ENCODE data around the gene CBFA2T3. TPM values are rescaled to one million over a fixed set of nuclear protein-coding genes. Genes with fewer than 3 reads are reported as not detected.

The CBFA2T3 gene
- total and polyA plus RNA-seq, 2 of the 13 experiments (the other 11 are each of a cell fraction or from before 2014, with no cell fraction given): 0.05 TPM; not detected in 1

GRCh38 chr16:88921591-88921990, 55.4 kb downstream of the CBFA2T3 start:
- H3K4me2 ChIP-seq (ENCODE audit: low read depth, low read length): no peak overlapping the region
- intact Hi-C loops (cut with micrococcal nuclease; ENCODE audit: unreplicated experiment) (no loop called here), in situ Hi-C loops (cut with HindIII; ENCODE audit: extremely low pct_ligation_motif_present, low pct_unique_long_range_greater_than_20kb) (no loop called here)
- ATAC-seq (no peak), DNase-seq (ENCODE audit: low spot score) (no peak), FAIRE-seq (no peak)
- TF ChIP-seq ZNF768 (CRISPR knock-in tag; IDR thresholded peaks at IDR 0.05) (no peak), ZNF143 (CRISPR knock-in tag; IDR thresholded peaks at IDR 0.05) (no peak), ZNF383 (CRISPR knock-in tag; IDR thresholded peaks at IDR 0.05; ENCODE audit: borderline replicate concordance) (no peak), NFRKB (IDR thresholded peaks at IDR 0.05) (no peak), CBX2 (IDR thresholded peaks at IDR 0.05; ENCODE audit: low read depth, low read length) (no peak), CBX2 (CRISPR knock-in tag; IDR thresholded peaks at IDR 0.05; ENCODE audit: low read depth) (no peak), ATAD3A (CRISPR knock-in tag; IDR thresholded peaks at IDR 0.05) (no peak), KDM5A (IDR thresholded peaks at IDR 0.05; ENCODE audit: borderline replicate concordance, low read length) (no peak), THRA (CRISPR knock-in tag; IDR thresholded peaks at IDR 0.05; ENCODE audit: borderline replicate concordance) (no peak), ZSCAN25 (CRISPR knock-in tag; IDR thresholded peaks at IDR 0.05) (no peak), PHF8 (CRISPR knock-in tag; IDR thresholded peaks at IDR 0.05) (no peak), RXRA (CRISPR knock-in tag; IDR thresholded peaks at IDR 0.05) (no peak), ZNF577 (CRISPR knock-in tag; IDR thresholded peaks at IDR 0.05; ENCODE audit: borderline replicate concordance, low read depth) (no peak), NONO (IDR thresholded peaks at IDR 0.05) (no peak), NONO (CRISPR knock-in tag; conservative IDR thresholded peaks at IDR 0.05) (no peak), NR2F6 (IDR thresholded peaks at IDR 0.05) (no peak), NR2F6 (CRISPR knock-in tag; IDR thresholded peaks at IDR 0.05) (no peak)
- TF ChIP-seq, protein P1, sequence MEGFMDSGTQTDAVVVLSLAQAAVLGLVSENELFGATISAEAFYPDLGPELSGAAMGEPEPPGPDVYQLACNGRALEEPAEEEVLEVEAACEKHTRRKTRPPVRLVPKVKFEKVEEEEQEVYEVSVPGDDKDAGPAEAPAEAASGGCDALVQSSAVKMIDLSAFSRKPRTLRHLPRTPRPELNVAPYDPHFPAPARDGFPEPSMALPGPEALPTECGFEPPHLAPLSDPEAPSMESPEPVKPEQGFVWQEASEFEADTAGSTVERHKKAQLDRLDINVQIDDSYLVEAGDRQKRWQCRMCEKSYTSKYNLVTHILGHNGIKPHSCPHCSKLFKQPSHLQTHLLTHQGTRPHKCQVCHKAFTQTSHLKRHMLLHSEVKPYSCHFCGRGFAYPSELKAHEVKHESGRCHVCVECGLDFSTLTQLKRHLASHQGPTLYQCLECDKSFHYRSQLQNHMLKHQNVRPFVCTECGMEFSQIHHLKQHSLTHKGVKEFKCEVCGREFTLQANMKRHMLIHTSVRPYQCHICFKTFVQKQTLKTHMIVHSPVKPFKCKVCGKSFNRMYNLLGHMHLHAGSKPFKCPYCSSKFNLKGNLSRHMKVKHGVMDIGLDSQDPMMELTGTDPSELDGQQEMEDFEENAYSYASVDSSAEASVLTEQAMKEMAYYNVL (CRISPR knock-in tag; IDR thresholded peaks at IDR 0.05; ENCODE audit: borderline replicate concordance): no peak
- TF ChIP-seq, protein P2, sequence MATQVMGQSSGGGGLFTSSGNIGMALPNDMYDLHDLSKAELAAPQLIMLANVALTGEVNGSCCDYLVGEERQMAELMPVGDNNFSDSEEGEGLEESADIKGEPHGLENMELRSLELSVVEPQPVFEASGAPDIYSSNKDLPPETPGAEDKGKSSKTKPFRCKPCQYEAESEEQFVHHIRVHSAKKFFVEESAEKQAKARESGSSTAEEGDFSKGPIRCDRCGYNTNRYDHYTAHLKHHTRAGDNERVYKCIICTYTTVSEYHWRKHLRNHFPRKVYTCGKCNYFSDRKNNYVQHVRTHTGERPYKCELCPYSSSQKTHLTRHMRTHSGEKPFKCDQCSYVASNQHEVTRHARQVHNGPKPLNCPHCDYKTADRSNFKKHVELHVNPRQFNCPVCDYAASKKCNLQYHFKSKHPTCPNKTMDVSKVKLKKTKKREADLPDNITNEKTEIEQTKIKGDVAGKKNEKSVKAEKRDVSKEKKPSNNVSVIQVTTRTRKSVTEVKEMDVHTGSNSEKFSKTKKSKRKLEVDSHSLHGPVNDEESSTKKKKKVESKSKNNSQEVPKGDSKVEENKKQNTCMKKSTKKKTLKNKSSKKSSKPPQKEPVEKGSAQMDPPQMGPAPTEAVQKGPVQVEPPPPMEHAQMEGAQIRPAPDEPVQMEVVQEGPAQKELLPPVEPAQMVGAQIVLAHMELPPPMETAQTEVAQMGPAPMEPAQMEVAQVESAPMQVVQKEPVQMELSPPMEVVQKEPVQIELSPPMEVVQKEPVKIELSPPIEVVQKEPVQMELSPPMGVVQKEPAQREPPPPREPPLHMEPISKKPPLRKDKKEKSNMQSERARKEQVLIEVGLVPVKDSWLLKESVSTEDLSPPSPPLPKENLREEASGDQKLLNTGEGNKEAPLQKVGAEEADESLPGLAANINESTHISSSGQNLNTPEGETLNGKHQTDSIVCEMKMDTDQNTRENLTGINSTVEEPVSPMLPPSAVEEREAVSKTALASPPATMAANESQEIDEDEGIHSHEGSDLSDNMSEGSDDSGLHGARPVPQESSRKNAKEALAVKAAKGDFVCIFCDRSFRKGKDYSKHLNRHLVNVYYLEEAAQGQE (IDR thresholded peaks at IDR 0.05; ENCODE audit: borderline replicate concordance in 1 of 2, low read depth in 1 of 2, low read length in 2 of 2): no peak
- peaks cover 50 to 94% of the 10 kb centered on the region in 2 experiments for H3K27me3 ChIP-seq (ENCODE audit: control insufficient read depth in 1 of 2, insufficient read depth in 2 of 2, low read length in 2 of 2)
- no peaks in the 10 kb centered on the region for H3K36me3 ChIP-seq (replicated peaks in 1 of 2; ENCODE audit: control insufficient read depth in 1 of 2, insufficient read depth in 2 of 2, low read length in 2 of 2)
- no TSS peak for BruUV-seq (replicated peaks)
- POLR2A ChIA-PET: no interaction called here
- CTCF ChIA-PET (ENCODE audit: low intra/inter-chr PET ratio, low total read pairs): no interaction called here
- H3K9me3 ChIP-seq (ENCODE audit: low read length): no peaks in the 10 kb centered on the region
- H3K9ac ChIP-seq (ENCODE audit: insufficient read depth, low read depth, low read length): no peak overlapping the region
- peaks cover 37% of the 10 kb centered on the region for H3K4me1 ChIP-seq (ENCODE audit: insufficient read depth, low read length)
- H4K20me1 ChIP-seq (ENCODE audit: insufficient read depth, low read length): no peaks in the 10 kb centered on the region; the same call in 1 of the 2 replicates
- no peaks in the 10 kb centered on the region for H3K79me2 ChIP-seq (ENCODE audit: insufficient read depth, low read length)
- no peak overlapping the region for H2AFZ ChIP-seq (ENCODE audit: low read length)
- H3K27ac ChIP-seq (ENCODE audit: extremely low read length, insufficient read depth, low read length): no peak overlapping the region
- no peak overlapping the region for H3K4me3 ChIP-seq (replicated peaks in 1 of 3; ENCODE audit: insufficient read depth in 1 of 3, low read depth in 2 of 3, low read length in 3 of 3)
- 77% methylated on average over 15 of the region's 19 CpGs for WGBS (ENCODE audit: low lambda C conversion rate)

Measured in HepG2 (cell line).